ENCODE results near the gene SLC25A21.
"Not testable (repeated sequence)": the region's sequence is repeated elsewhere in the genome, so short reads cannot be mapped to it uniquely, and the experiment has no call there.

Gene SLC25A21

GRCh38 chr14:37018571-37019240 is 153.7 kb downstream of the SLC25A21 start:
- no peak for DNase-seq (ENCODE audit: low read depth, low spot score)
- no peak overlapping the region for H3K27ac ChIP-seq

GRCh38 chr14:37013078-37013477 is 159.3 kb downstream of the SLC25A21 start:
- no peak overlapping the region for H3K27ac ChIP-seq
- no peak for DNase-seq (ENCODE audit: low read depth, low spot score)

DNA sequence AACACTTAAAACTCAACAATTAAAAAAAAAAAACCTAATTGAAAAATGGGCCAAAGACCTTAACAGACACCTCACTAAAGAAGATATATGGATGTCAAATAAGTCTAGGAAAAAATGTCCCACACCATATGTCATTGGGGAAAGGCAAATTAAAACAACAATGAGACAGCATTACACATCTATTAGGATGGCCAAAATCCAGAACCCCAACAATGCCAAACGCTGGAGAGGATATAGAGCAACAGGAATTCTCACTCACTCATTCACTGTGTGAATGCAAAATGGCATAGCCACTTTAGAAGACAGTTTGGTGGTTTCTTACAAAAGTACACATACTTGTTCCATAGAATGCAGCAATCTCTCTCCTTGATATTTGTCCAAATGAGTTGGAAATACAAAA is 173.7 kb downstream of the SLC25A21 start:
- H3K27ac ChIP-seq, result no peak overlapping the region
- no peak for DNase-seq (ENCODE audit: low read depth, low spot score)

DNA sequence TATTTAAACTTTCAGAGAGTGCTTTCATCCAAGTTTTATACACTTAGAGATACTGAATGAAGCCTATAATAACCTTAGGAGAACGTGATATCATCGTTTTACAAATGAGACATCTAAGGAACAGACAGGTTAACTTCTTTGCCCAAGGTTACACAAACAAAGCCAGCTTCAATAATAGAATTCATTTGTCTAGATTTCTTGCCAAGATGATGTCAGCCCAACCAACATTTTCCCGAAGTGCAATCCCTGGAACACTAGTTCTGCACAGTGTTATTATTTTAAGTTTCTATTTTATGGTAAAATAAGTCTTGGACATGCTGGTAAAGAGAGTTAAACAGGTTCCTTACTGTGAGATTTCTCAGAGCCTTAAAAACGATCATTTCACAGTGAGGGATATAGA is 174.6 kb downstream of the SLC25A21 start:
- DNase-seq (ENCODE audit: low read depth, low spot score), result no peak

DNA sequence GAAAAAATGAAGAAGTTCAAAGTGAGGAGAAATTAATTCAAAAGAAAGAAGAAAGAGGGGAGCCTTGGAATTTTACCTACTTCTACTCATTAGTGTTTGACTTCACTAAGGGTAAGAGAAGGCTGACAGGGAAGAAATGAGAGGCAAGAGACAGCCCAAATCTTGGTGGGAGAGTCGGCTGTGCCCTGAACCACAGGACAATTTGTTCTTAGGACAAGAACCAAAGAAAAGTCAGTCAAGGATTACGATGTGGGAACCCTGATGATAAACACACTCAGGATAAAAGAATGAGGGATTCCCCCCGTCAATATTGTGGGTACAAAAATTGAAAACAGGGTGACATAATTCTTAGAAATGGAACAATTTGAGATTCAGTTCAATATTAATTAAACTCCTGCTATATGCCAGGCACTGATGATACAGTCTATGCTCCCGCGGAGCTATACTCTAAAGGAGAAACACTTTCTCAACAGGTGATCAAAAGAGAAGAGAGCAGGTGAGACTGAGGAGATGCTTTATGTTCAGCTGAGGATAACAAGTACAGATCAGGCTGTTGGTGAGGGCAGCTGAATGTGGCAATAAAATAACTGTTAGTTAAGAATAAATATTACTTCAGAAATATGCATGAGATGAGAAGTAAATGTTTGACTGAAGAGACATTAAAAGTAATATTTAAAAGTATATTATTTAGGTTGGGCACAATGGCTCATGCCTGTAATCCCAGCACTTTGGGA is 175.4 kb downstream of the SLC25A21 start:
- H3K27ac ChIP-seq, result peak overlapping the region; percentile 49
- no peak for DNase-seq (ENCODE audit: low read depth, low spot score)

More for the DNA sequence above, 174.6 kb downstream of the SLC25A21 start:
- no peak overlapping the region for H3K27ac ChIP-seq

DNA sequence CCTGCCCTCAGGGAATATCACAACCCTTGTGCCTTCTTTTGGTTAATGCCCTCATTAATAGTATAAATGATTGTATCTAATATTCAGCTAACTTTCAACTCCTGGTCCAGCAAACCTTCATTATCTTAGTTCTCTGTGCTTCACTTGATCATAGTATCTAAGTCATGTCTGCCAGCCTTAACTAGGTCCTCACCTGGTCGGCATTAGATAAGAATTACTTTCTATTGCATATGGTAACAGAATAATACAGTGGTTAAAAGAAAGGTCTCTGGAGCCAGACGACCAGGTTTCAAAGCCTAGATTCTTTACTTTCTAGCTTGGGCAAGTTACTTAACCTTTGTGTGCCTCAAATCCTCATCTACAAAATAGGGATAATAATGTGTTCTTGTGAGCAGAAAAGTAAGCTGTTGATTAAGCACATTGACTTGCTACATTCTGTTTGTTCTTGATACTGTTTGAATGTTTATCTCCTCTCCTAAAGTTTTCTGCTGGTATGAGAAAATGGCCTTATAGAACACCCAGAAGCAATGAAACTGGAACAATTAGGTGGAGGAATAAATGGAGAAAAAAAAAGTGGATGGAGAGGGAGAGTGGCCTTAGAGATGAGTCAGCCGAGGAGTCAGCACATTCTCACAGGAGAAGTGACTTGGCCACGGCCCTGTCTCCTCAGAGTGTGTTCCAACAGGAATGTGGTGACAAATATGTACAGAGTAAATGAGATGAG is 176.1 kb downstream of the SLC25A21 start:
- peak; percentile 48 for DNase-seq (ENCODE audit: low read depth, low spot score)
- peak overlapping the region; percentile 49 for H3K27ac ChIP-seq

DNA sequence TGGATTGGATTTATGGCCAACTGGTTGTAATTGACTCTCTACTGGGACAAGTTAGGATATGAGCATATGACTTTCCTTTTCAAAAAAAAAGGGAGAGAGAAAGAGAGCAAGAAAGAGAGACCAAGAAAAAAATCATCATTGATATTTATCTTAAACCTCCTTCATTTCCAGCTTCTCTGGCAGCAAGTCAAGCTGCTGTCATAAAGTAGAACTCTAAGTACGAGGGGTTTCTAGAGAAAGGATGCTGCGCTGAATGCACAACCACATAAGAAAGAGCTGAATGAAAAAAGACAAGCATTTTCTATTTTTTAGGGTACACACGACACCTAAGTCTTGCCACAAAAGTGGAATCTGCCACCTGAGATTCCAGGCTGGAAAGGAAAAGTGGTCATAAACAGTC is 182.6 kb downstream of the SLC25A21 start:
- DNase-seq (ENCODE audit: low read depth, low spot score), result no peak

DNA sequence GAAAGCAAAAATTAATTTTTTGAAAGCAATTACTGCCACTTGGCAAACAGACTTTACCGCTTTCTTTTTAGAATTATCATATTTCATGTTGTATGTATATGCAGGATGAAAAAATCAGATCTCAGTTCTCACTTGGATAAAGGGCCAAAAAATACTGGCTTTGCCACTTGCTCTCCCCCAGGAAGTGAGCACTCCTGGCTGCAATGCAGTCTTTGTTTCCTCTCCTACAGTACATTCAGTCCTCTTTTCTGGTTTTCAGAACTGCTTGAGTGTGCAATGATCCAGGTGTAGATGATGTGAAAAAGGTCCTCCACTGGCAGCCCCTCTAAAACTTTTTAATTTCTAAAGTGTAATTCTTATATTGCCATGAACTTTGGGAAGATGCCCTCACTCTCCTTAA is 183.4 kb downstream of the SLC25A21 start:
- H3K27ac ChIP-seq, result peak overlapping the region; percentile 5
- no peak for DNase-seq (ENCODE audit: low read depth, low spot score)

More for the DNA sequence above, 182.6 kb downstream of the SLC25A21 start:
- no peak overlapping the region for H3K27ac ChIP-seq

- no peak for DNase-seq (ENCODE audit: low read depth, low spot score)
Observed at GRCh38 chr14:36988568-36988967, 183.8 kb downstream of the SLC25A21 start.

GRCh38 chr14:36986407-36986806 is 186.0 kb downstream of the SLC25A21 start:
- no peak for DNase-seq (ENCODE audit: low read depth, low spot score)
- H3K27ac ChIP-seq, result no peak overlapping the region

More at GRCh38 chr14:36988568-36988967, 183.8 kb downstream of the SLC25A21 start:
- peak overlapping the region; percentile 5 for H3K27ac ChIP-seq

- no peak for DNase-seq (ENCODE audit: low read depth, low spot score)
- peak overlapping the region; percentile 90 for H3K27ac ChIP-seq
Observed at GRCh38 chr14:36981832-36982529, 190.4 kb downstream of the SLC25A21 start.

- not testable (repeated sequence) for DNase-seq (ENCODE audit: low read depth, low spot score)
Observed at GRCh38 chr14:36980413-36980812, 192.0 kb downstream of the SLC25A21 start.

GRCh38 chr14:36979863-36980262 is 192.5 kb downstream of the SLC25A21 start:
- DNase-seq (ENCODE audit: low read depth, low spot score), result no peak
- peak overlapping the region; percentile 90 for H3K27ac ChIP-seq

More at GRCh38 chr14:36980413-36980812, 192.0 kb downstream of the SLC25A21 start:
- peak overlapping the region; percentile 90 for H3K27ac ChIP-seq

- peak; percentile 34 for DNase-seq (ENCODE audit: low read depth, low spot score)
- peak overlapping the region; percentile 97 for H3K27ac ChIP-seq
Observed at GRCh38 chr14:36976571-36977023, 195.8 kb downstream of the SLC25A21 start.

GRCh38 chr14:36975834-36976233 is 196.6 kb downstream of the SLC25A21 start:
- DNase-seq (ENCODE audit: low read depth, low spot score), result no peak
- H3K27ac ChIP-seq, result peak overlapping the region; percentile 97

- peak overlapping the region; percentile 97 for H3K27ac ChIP-seq
- DNase-seq (ENCODE audit: low read depth, low spot score), result peak; percentile 43
Observed at GRCh38 chr14:36974985-36975384, 197.4 kb downstream of the SLC25A21 start.

GRCh38 chr14:36973806-36974442 is 198.5 kb downstream of the SLC25A21 start:
- peak; percentile 78 for DNase-seq (ENCODE audit: low read depth, low spot score)
- H3K27ac ChIP-seq, result peak overlapping the region; percentile 97

- H3K27ac ChIP-seq, result no peak overlapping the region
- DNase-seq (ENCODE audit: low read depth, low spot score), result no peak
Observed at GRCh38 chr14:36971263-36971855, 201.0 kb downstream of the SLC25A21 start.

GRCh38 chr14:36967892-36968555 is 204.4 kb downstream of the SLC25A21 start:
- no peak overlapping the region for H3K27ac ChIP-seq

More at GRCh38 chr14:36967892-36968555, 204.4 kb downstream of the SLC25A21 start:
- DNase-seq (ENCODE audit: low read depth, low spot score), result no peak

Data from epithelial cell of prostate (primary cell).